KOPT-K1 (cell line): Measurements from ENCODE around the gene IYD.

Source experiments
- H3K27ac ChIP-seq: fragments of 200-600 bp; sonication (generic); 2 replicates; pipeline ENCODE4 v1.5.1; 2016; ENCODE audit warnings: antibody characterized with exemption, mild to moderate bottlenecking, low read depth, low read length; ENCODE audit not compliant: poor library complexity, severe bottlenecking
- H3K36me3 ChIP-seq: fragments of 200-600 bp; sonication (generic); 2 replicates; pipeline ENCODE4 v1.5.1; 2017; ENCODE audit warnings: antibody characterized with exemption, mild to moderate bottlenecking, low read length, moderate library complexity; ENCODE audit not compliant: insufficient read depth
- H3K9me3 ChIP-seq: fragments of 200-600 bp; sonication (generic); 2 replicates; pipeline ENCODE4 v1.5.1; 2017; ENCODE audit warnings: antibody characterized with exemption, low read length, mild to moderate bottlenecking; ENCODE audit not compliant: insufficient read depth, poor library complexity, severe bottlenecking

IYD gene

DNA sequence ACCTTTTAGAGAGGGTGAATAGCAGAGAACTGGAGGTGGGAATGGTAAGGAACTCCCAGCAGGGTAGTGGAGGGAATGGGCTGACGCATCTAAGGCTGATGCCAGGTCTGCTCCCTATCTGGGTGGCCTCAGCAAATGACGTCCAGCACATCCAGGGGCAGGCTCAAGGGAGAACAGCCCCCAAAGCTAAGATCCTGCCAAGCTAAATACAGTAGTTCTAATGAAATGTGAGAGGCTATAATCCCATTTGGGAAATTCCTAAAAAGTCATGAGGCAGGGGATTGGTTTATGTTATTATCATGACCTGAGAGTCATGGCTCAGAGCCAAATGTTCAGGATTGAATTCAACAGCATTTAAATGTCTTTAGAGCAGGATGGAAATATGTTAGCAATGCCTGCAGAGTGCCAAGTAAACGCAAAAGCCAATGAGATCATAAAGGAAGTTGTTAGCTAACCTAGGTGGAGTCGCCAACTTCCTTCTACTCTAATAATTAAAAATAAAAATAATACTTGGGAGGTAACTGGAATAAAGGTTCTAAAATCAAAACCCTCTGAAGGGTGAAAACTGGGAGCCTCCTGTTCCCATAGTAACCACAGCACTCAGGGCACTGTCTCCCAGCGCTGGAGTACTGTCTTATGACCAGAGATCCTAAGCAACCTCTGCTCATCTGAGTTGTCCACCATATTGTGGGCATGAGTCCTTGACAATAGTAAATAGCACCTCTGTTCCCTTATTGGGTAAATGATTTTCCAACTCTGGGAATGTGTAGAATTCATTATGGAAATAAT lies 34.8 kb downstream of the IYD start:
- Histone ChIP-seq H3K9me3 (no peaks in the 10 kb centered on the region), H3K27ac (no peak overlapping the region), H3K36me3 (no peaks in the 10 kb centered on the region)

- Histone ChIP-seq H3K36me3 (no peaks in the 10 kb centered on the region), H3K27ac (no peak overlapping the region), H3K9me3 (no peaks in the 10 kb centered on the region)
Observed at GRCh38 chr6:150406948-150407347, 38.1 kb downstream of the IYD start.

DNA sequence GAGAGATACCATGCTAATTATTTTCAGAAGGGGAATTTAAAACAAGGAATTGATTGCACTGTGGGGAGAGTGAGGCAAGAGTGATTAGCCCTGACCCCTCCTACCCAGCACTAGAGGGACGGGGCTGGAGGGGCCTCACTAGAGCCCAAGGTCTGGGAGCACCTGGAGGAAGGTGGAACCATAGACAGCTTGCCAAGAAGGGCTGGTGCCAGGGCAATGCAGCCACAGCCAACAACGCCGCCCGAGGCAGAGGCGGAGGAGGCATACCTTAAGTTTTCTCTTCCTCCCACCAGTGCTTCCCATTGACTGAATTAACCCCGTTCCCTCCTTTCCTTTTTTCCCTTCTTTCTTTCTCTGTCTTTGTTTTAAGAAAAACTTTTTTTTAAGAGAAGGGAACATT lies 40.0 kb downstream of the IYD start:
- Histone ChIP-seq H3K27ac (no peak overlapping the region), H3K36me3 (no peaks in the 10 kb centered on the region), H3K9me3 (no peaks in the 10 kb centered on the region)

DNA sequence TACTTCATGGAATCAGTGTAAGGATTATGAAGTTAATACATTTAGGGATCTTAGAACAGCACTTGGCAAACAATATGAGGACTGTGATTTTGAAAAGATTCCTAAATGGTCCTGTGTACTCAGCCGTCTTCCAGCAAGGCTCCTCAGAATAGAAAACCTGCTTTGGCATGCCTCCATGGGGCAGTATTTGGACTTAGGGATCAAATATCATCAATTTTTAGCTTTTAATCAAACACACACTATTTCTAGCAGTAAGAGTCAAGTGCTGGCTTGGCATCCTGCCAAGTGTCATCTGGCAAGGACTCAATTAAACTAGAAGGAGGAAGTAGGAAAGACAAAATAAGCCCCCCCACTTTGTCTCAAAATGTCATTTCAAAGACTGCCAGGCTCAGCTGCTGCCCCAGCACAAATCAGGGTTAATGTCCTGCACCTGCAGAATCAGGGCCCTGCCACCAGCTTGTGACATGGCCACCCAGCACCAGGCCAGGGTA lies 40.8 kb downstream of the IYD start:
- H3K27ac ChIP-seq, result no peak overlapping the region
- H3K9me3 ChIP-seq, result no peaks in the 10 kb centered on the region
- no peaks in the 10 kb centered on the region for H3K36me3 ChIP-seq

GRCh38 chr6:150410399-150410798 lies 41.6 kb downstream of the IYD start:
- no peaks in the 10 kb centered on the region for H3K9me3 ChIP-seq
- H3K27ac ChIP-seq, result no peak overlapping the region
- no peaks in the 10 kb centered on the region for H3K36me3 ChIP-seq

GRCh38 chr6:150410906-150411305 lies 42.1 kb downstream of the IYD start:
- no peaks in the 10 kb centered on the region for H3K9me3 ChIP-seq
- H3K36me3 ChIP-seq, result no peaks in the 10 kb centered on the region
- H3K27ac ChIP-seq, result no peak overlapping the region

DNA sequence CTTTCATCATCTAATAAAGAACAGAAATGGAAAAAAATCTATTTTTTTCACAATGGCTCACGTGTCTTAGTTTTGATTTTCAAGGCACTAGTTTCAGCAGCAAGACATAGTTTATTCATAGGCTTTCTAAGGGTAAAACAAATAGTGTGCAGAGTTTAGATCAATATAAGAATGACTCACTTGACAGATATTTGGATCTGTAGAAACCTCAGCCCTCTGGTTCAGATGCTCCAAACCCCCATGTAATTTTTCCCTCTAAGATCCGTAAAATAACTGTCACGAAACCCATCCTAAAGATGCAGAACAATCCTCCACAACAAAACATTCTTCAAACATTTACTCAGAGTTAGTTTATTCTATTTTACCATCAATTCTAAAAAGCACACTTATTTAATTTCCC lies 43.4 kb downstream of the IYD start:
- no peaks in the 10 kb centered on the region for H3K9me3 ChIP-seq
- no peak overlapping the region for H3K27ac ChIP-seq
- H3K36me3 ChIP-seq, result no peaks in the 10 kb centered on the region

- H3K36me3 ChIP-seq, result no peaks in the 10 kb centered on the region
- H3K27ac ChIP-seq, result no peak overlapping the region
Observed at GRCh38 chr6:150413198-150413597, 44.4 kb downstream of the IYD start.

DNA sequence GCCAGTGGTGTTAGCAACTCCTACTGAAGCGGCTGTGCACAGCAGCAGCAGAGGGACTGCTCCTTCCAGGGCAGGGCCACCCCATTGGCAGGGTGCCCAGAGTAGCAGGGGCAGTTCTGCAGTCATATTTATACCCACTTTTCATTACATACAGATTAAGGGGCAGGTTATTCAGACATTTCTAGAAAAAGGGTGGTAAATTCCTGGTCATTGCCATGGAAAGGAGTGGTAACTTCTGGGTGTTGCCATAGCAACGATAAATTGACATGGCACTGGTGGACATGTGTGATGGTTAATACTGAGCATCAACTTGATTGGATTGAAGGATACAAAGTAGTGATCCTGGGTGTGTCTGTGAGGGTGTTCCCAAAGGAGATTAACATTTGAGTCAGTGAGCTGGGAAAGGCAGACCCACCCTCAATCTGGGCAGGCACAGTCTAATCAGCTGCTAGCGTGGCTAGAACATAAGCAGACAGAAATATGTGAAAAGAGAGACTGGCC lies 45.0 kb downstream of the IYD start:
- Histone ChIP-seq H3K9me3 (no peaks in the 10 kb centered on the region), H3K36me3 (no peaks in the 10 kb centered on the region), H3K27ac (no peak overlapping the region)

More at GRCh38 chr6:150413198-150413597, 44.4 kb downstream of the IYD start:
- H3K9me3 ChIP-seq, result no peaks in the 10 kb centered on the region

GRCh38 chr6:150416128-150416527 lies 47.3 kb downstream of the IYD start:
- Histone ChIP-seq H3K36me3 (no peaks in the 10 kb centered on the region), H3K9me3 (no peaks in the 10 kb centered on the region), H3K27ac (no peak overlapping the region)

DNA sequence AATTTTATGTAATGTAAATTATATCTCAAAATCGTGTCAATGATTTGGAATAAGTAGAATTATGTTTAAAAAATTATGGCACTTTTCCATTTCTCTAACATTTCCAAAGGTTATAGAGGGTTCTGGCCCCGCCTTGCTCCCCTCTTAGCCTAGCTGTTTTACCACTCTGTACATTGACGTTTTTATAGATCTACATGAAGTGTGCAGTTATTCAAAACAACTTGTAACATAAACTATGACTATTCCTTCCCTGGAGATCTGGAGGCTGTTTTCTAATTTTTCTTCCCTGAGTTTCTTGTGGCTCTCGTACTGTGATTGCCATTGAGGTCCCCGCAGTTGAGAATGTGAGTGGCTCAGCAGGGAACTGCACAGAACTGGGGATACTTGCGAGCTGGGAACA lies 48.4 kb downstream of the IYD start:
- H3K36me3 ChIP-seq, result no peaks in the 10 kb centered on the region
- no peaks in the 10 kb centered on the region for H3K9me3 ChIP-seq
- no peak overlapping the region for H3K27ac ChIP-seq

DNA sequence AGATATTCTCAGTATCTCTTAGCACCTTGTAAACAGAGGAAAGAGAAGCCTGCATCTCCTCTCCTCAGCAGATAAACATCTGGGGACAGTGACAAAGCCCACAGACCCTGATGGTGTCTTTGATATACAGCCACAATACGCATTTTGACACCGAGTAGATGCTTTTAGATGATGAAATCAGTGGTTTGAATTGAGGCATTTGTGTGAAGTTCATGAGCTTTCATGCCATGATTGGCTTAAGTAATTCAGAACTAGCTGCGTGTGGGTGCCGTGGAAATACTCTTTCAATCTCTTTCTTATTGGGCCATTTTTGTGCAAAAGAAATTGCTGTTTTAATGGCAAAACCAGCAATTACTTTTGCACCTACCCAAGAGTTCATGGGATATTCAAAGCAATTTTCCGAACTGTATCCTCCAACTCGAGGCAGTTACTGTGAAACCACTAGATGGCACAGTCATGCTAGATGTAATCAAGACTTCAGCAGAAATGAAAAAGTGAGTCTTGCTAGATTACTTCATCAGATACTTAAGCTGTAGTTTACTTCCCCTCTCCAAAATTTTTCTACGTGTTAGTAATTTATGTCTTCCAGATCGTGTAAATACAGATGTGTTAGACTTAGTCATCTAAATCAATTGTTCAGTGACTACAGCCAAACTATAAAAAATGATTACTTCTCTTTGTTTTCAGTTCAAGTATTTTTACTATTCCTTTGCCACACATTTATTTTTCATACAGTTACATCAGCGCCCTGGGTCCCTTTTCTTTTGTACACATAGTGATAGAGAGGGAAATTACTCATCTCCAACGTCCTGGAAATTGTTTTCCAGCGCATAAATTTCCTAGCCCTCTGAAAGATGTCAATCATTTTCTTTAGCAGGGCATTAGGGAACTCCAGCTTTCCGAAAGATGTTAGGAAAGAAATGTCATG lies 49.4 kb downstream of the IYD start:
- no peaks in the 10 kb centered on the region for H3K36me3 ChIP-seq
- no peaks in the 10 kb centered on the region for H3K9me3 ChIP-seq
- no peak overlapping the region for H3K27ac ChIP-seq

GRCh38 chr6:150418827-150419594 lies 50.2 kb downstream of the IYD start:
- Histone ChIP-seq H3K36me3 (no peaks in the 10 kb centered on the region), H3K27ac (no peak overlapping the region), H3K9me3 (no peaks in the 10 kb centered on the region)

DNA sequence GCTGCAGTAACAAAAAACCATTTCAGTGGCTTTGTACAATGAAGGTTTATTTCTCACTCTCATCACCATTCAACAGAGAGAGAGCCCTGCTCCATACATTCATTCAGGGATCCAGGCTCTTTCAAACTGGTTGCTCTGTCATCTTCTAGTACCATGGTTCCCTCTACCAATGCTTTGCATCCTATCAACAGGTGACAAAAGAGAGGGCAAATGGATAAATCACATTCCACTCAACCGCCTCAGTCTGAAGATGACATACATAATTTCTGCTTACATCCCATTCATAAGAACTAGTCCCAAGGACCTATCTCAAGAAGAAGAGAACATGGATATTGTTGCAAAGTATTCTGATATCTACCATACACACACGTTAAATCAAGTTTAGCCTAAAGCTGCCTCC lies 51.6 kb downstream of the IYD start:
- Histone ChIP-seq H3K27ac (no peak overlapping the region), H3K9me3 (peaks cover 8% of the 10 kb centered on the region), H3K36me3 (no peaks in the 10 kb centered on the region)

GRCh38 chr6:150420926-150421325 lies 52.1 kb downstream of the IYD start:
- H3K36me3 ChIP-seq, result no peaks in the 10 kb centered on the region
- peaks cover 8% of the 10 kb centered on the region for H3K9me3 ChIP-seq
- no peak overlapping the region for H3K27ac ChIP-seq
